Erythroblast (primary cell): ENCODE results near the gene GDF10.

ENCODE experiments used
- GATA1 ChIP-seq: IDR thresholded peaks from 2 replicates; pipeline ENCODE4 v1.6.1; 2011; ENCODE audit warnings: low read depth, mild to moderate bottlenecking, control low read depth, low read length, moderate library complexity
- POLR2A ChIP-seq: IDR thresholded peaks from 2 replicates; pipeline ENCODE4 v1.6.1; 2011; ENCODE audit warnings: mild to moderate bottlenecking, low read length

GRCh38 chr10:47278152-47278473 is 21.9 kb upstream of the GDF10 start:
- TF ChIP-seq GATA1 (no peak), POLR2A (no peak)
